ENCODE measurements around the gene RARS2.
"Not testable (repeated sequence)": the region's sequence is repeated elsewhere in the genome, so short reads cannot be mapped to it uniquely, and the experiment has no call there.

RARS2 gene

GRCh38 chr6:87589693-87590416 lies at the start of gene RARS2, which contains the start of gene ORC3:
Gene RARS2 (minus strand): TSS chr6:87589987. CDS start chr6:87589957, 30 bp downstream.
Gene ORC3 (plus strand): TSS chr6:87590135. CDS start chr6:87590169, 34 bp downstream.
- FAIRE-seq (peak; percentile 93), DNase-seq (ENCODE audit: extremely low spot score, insufficient read length, low read depth) (peak; percentile 98)

- no peak for DNase-seq (ENCODE audit: extremely low spot score, insufficient read length, low read depth)
These were observed 49.6 kb upstream of the RARS2 start for GRCh38 chr6:87639373-87639772.

GRCh38 chr6:87637106-87637505 lies 47.3 kb upstream of the RARS2 start:
- DNase-seq (ENCODE audit: extremely low spot score, insufficient read length, low read depth) (no peak), FAIRE-seq (no peak)

More at GRCh38 chr6:87639373-87639772, 49.6 kb upstream of the RARS2 start:
- FAIRE-seq, result no peak

GRCh38 chr6:87636315-87636714 lies 46.5 kb upstream of the RARS2 start:
- FAIRE-seq (no peak), DNase-seq (ENCODE audit: extremely low spot score, insufficient read length, low read depth) (no peak)

- FAIRE-seq (peak; percentile 46), DNase-seq (ENCODE audit: extremely low spot score, insufficient read length, low read depth) (no peak)
These were observed 44.1 kb upstream of the RARS2 start for GRCh38 chr6:87633851-87634250.

- DNase-seq (ENCODE audit: extremely low spot score, insufficient read length, low read depth) (no peak), FAIRE-seq (no peak)
These were observed 41.0 kb upstream of the RARS2 start for GRCh38 chr6:87630746-87631145.

- no peak for FAIRE-seq
- no peak for DNase-seq (ENCODE audit: extremely low spot score, insufficient read length, low read depth)
These were observed 39.1 kb upstream of the RARS2 start for GRCh38 chr6:87628881-87629280.

GRCh38 chr6:87628424-87628823 lies 38.6 kb upstream of the RARS2 start:
- FAIRE-seq (no peak), DNase-seq (ENCODE audit: extremely low spot score, insufficient read length, low read depth) (no peak)

- DNase-seq (ENCODE audit: extremely low spot score, insufficient read length, low read depth) (no peak), FAIRE-seq (no peak)
These were observed 33.5 kb upstream of the RARS2 start for GRCh38 chr6:87623248-87623647.

GRCh38 chr6:87618531-87618930 lies 28.7 kb upstream of the RARS2 start:
- no peak for FAIRE-seq

GRCh38 chr6:87617405-87617804 lies 27.6 kb upstream of the RARS2 start:
- no peak for DNase-seq (ENCODE audit: extremely low spot score, insufficient read length, low read depth)
- no peak for FAIRE-seq

More at GRCh38 chr6:87618531-87618930, 28.7 kb upstream of the RARS2 start:
- no peak for DNase-seq (ENCODE audit: extremely low spot score, insufficient read length, low read depth)

GRCh38 chr6:87613018-87613417 lies 23.2 kb upstream of the RARS2 start:
- DNase-seq (ENCODE audit: extremely low spot score, insufficient read length, low read depth), result not testable (repeated sequence)

GRCh38 chr6:87608802-87609201 lies 19.0 kb upstream of the RARS2 start:
- FAIRE-seq, result no peak
- DNase-seq (ENCODE audit: extremely low spot score, insufficient read length, low read depth), result no peak

More at GRCh38 chr6:87613018-87613417, 23.2 kb upstream of the RARS2 start:
- not testable (repeated sequence) for FAIRE-seq

- DNase-seq (ENCODE audit: extremely low spot score, insufficient read length, low read depth) (no peak), FAIRE-seq (no peak)
These were observed 16.4 kb upstream of the RARS2 start for GRCh38 chr6:87606199-87606598.

- FAIRE-seq, result no peak
- DNase-seq (ENCODE audit: extremely low spot score, insufficient read length, low read depth), result no peak
These were observed 10.8 kb upstream of the RARS2 start for GRCh38 chr6:87600576-87600975.

GRCh38 chr6:87590990-87591389 lies 1.2 kb upstream of the RARS2 start:
- DNase-seq (ENCODE audit: extremely low spot score, insufficient read length, low read depth), result no peak

GRCh38 chr6:87590417-87590880 lies 662 bp upstream of the RARS2 start:
- no peak for DNase-seq (ENCODE audit: extremely low spot score, insufficient read length, low read depth)
- FAIRE-seq, result no peak

More at GRCh38 chr6:87590990-87591389, 1.2 kb upstream of the RARS2 start:
- no peak for FAIRE-seq

GRCh38 chr6:87588756-87589407 lies 905 bp downstream of the RARS2 start:
- no peak for DNase-seq (ENCODE audit: extremely low spot score, insufficient read length, low read depth)
- FAIRE-seq, result no peak

GRCh38 chr6:87586371-87587077 lies 3.3 kb downstream of the RARS2 start:
- FAIRE-seq, result no peak

GRCh38 chr6:87583822-87584221 lies 6.0 kb downstream of the RARS2 start:
- DNase-seq (ENCODE audit: extremely low spot score, insufficient read length, low read depth) (no peak), FAIRE-seq (no peak)

More at GRCh38 chr6:87586371-87587077, 3.3 kb downstream of the RARS2 start:
- DNase-seq (ENCODE audit: extremely low spot score, insufficient read length, low read depth), result no peak
